NCI-H345 treated with DMSO at 0.1 percent for 48 hours (cell line): ENCODE data around the gene NUP93.

Experiments
- DNase-seq: peaks from one replicate; lab custom pipeline; 2025; ENCODE audit not compliant: unreplicated experiment; lab: John Stamatoyannopoulos, UW

NUP93 gene

DNA sequence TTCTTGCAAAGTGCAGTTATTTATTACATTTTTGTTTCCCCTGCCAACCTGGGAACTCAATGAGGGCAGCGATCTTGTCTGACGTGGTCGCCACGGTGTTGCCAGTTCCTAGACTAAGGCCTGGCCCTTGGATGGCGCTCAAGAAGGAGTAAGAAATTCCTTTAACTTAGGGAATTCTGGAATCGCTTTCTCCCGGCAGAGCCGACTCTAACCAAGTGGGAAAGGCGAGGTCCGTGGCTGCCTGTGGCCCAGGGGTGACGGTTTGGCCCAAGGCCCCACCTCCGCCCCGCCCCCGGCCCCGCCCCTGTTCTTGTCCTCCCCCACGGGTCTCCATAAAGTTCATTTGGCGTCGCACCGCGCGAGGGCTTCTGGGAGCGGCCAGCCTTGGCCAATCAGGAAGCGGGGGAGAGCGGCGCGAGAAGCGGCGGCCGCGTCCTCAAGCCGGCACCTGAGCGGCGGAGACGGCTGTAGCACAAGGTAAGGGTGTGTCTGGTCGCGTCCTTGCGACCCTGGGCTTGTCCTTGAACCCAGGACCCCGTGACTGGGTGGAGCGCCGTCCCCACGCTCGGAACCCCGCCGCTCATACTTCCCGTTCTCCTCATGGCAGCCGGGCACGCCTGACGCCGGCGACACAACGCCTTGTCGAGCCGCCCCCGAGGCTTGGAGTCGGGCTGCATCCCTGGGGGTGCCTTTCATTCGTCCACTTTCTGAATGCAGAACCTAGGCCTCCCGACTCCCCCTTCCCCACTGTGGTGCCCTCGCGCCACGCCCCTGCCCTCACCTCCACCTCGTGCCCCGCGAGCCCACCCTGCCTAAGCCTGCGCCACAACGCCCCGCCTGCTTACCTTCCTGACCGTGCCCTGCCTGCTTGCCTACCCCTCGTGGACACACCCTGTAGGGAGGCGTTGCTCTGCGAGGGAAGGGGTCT lies at the start of gene NUP93:
Gene NUP93, plus strand, starts transcription at position 395 of the 928 bp plus-strand sequence. CDS start 18,119 bp downstream, outside the sequence.
- peak; percentile 84 for DNase-seq

GRCh38 chr16:56681939-56682702 lies 47.8 kb upstream of the NUP93 start, which contains the start of gene MT1X:
TSS of gene MT1X (plus strand) at chr16:56682470. CDS start at chr16:56682541, 71 bp downstream.
- DNase-seq: peak; percentile 66

- no peak for DNase-seq
These were observed 47.1 kb upstream of the NUP93 start for GRCh38 chr16:56682703-56683397.

DNA sequence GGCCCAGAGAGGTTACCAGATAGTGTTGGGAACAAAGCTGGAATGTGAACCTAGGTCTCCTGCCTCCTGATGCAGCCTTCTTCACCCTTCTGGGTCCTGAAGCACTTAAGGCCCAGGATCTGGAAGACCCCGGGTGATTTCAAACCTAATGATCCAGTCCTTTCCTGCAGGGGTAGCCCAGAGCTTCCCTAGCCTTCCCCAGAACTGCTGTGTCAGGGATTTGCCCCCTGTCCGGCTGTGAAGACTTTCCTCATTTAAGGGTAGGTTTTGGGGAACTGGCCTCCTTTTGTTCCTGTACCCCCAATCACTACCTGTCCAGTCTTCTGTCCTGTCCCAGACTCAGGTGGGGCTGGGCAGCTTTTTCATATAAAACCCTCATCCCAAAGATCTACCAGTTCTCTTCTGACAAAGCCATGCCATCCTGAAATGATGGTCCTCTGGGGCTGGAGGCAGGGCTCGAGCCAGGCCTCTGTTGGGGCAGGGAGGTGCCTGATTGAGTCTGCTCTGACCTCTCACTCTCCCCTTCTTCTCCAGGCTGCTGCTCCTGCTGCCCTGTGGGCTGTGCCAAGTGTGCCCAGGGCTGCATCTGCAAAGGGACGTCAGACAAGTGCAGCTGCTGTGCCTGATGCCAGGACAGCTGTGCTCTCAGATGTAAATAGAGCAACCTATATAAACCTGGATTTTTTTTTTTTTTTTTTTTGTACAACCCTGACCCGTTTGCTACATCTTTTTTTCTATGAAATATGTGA lies 46.3 kb upstream of the NUP93 start:
- no peak for DNase-seq

- no peak for DNase-seq
These were observed 45.5 kb upstream of the NUP93 start for GRCh38 chr16:56684256-56684925.

- no peak for DNase-seq
These were observed 44.9 kb upstream of the NUP93 start for GRCh38 chr16:56684926-56685590.

GRCh38 chr16:56686758-56687157 lies 43.2 kb upstream of the NUP93 start:
- DNase-seq: no peak

- DNase-seq: no peak
These were observed 41.2 kb upstream of the NUP93 start for GRCh38 chr16:56688762-56689161.

- no peak for DNase-seq
These were observed 40.8 kb upstream of the NUP93 start for GRCh38 chr16:56689171-56689570.

DNA sequence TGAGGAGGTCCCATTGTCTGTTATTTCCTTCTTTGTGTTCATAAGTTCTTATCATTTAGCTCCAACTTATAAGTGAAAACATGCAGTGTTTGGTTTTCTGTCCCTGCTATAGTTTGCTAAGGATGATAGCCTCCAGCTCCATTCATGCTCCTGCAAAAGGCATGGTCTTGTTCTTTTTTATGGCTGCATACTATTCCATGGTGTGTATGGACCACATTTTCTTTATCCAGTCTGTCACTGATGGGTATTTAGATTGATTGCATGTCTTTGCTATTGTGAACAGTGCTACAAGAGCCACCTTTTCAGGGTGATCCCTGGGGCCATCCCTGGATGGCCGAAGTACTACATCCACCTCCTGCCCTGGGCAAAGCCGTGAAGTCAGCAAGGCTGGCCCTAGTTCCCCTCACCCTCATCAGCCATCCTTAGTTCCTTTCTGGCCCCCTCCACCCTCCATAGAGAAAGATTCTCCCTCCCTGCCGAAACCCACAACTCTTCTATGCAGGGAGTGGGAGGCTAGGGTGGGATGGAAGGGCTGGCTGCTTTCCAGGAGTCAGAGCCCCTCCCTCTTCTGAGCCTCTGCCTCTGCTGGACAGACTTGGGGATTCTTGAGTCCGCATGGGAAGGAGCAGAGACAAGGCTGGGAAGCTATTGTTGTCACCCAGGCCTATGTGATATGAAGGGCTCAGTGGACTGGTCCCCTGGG lies 39.4 kb upstream of the NUP93 start:
- DNase-seq: no peak

GRCh38 chr16:56691885-56692284 lies 38.0 kb upstream of the NUP93 start:
- no peak for DNase-seq

DNA sequence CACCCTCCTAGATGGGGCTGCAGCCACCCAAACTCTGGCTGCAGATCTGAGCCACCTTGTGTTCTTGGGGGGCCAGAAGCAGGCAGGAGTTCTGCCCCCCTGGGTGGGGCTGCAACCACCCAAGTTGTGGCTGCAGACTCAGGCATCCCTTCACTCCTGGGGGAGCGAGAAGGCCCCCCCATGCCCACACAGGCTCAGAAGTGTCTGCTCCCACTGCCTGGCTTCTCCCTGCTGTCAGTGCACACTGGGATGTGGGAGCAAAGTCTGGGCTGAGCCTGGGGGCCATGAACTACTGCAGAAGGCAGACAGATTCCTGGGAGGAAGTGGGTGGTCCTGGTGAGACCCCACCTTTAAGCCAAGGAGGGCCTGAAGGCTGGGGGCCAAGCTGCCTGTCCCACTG lies 34.7 kb upstream of the NUP93 start:
- DNase-seq: no peak

DNA sequence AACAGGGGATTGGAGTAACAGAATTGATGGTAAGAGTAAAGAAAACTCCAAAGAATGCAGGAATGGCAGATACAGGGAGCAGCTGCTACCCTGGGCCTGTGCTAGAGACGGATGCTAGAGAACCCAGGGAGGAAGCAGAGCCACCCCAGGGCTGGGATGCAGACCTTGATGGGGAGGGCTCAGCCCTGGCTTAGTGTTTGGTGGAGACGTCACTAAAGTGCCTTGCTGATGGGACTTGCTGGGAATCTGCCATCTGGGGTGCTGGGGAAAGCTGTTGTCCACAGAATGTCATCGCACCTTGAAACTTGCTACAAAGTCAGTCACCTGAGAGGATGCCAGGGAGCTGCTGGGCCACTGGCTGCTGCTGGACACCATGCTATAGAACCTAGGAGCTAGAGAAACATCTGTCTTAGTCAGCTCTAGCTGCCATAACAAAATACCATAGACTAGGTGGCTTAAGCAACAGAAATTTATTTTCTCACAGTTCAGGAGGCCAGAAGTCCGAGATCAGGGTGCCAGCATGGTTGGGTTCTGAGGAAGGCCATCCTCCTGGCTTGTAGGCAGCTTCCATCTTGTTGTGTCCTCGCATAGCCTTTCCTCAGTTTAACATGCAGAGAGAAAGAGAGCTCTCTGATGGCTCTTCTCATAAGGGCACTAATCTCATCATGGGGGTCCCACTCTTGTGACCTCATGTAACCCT lies 32.3 kb upstream of the NUP93 start:
- DNase-seq: no peak

DNA sequence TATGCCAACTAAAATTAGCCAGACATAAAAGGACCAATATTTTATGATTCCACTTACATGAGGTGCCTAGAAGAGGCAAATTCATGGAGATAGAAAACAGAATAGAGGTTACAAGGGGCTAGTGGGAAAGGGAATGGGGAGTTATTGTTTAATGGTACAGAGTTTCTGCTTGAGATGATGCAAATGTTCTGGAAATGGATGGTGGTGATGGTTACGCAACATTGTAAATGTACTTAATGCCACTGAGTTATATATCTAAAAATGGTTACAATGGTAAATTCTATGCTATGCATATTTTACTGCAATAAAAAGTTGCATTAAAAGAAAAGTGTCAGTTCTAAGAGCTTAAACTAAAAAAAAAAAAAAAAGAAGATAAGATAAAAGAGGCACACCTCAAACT lies 29.7 kb upstream of the NUP93 start:
- no peak for DNase-seq

DNA sequence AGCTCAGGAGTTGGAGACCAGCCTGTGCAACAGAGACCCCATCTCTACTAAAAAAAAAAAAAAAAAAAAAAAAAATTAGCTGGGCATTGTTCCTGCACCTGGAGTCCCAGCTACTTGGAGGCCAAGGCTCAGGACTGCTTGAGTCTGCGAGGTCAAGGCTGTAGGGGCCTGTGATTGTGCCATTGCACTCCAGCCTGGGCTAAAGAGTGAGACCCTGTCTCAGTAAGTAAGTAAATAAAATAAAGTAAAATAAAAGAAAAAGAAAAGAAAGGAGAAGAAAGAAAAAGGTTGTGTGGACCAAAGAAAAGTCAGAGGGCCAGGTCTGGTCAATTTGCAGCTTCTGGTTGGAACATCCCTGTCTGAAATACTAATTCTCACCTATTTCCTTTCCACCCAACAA lies 29.3 kb upstream of the NUP93 start:
- no peak for DNase-seq

DNA sequence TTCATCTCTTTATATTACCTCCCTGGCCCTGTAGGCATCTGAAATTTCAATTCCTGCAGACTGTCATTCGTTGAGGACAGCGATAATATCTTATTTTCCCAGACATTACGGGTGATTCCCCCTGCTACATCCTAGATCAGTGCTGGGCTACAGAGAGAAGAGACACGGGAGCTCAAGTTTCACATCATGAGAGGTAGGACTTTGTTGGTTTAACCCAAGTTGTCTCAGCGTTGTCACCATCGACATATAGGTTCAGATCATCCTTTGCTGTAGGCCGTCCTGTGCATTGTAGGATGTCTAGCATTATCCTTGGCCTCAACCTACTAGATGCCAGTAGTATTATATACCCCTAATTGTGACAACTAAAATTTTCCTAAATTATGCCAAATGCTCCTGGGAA lies 28.4 kb upstream of the NUP93 start:
- no peak for DNase-seq

GRCh38 chr16:56702836-56703235 lies 27.1 kb upstream of the NUP93 start:
- no peak for DNase-seq
